GM19463 (cell line): ENCODE results near the gene OR52I1.

ENCODE experiments used
- ATAC-seq: cut with Tn5 transposase; IDR thresholded peaks from one replicate; pipeline ENCODE4 v1.9.1; 2021; ENCODE audit warnings: mild to moderate bottlenecking, moderate library complexity; ENCODE audit not compliant: unreplicated experiment

The OR52I1 gene

DNA sequence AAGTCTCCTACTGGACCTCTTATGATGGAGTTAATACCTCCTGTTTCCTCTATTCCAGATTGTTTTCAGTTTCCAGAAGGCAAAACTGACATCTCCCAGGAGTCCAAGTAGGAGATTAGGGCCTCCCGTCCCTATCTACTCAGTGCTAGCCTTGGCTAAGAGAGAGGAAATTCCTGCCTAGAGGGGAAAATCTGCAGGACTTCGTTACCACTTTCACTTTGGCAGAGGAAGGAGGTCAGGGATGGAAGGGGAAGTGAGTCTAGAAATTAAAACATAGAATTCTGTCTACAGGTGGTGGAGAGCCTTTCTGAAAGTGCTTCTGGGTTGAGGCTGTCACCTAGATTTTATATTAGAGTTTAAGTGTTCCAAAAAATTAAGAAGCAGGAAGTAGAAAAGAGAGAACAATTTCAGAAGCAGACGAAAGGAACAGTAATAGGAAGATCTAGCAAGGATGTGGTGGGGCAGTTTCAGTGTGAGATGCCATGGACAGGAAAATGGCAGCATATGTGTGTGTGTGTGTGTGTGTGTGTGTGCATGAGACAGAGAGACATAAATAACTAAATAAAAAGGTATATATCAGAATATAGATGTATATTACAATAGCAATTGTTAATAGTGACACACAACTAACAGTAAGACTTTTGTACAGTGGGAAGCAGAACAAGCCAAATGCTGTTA, 16.6 kb downstream of the OR52I1 start:
- no peak for ATAC-seq

DNA sequence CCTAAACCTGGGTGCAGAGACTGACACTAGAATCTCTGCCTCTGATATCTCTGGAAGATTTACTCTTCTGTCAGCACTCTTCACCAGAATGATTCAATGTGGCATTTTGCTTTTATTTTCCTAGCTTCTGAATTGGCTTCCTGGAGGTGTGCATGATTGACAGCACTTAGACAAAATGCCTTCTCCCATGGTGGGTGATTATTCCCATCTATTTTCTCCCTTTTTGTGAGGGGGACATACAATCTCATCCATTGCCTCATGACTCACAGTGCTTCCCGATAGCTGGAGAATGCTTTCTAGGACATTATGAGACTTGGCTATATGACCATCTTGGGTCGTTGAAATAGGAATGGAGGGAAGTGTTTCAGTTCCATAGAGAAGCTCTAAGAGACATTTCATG, 18.1 kb downstream of the OR52I1 start:
- no peak for ATAC-seq

DNA sequence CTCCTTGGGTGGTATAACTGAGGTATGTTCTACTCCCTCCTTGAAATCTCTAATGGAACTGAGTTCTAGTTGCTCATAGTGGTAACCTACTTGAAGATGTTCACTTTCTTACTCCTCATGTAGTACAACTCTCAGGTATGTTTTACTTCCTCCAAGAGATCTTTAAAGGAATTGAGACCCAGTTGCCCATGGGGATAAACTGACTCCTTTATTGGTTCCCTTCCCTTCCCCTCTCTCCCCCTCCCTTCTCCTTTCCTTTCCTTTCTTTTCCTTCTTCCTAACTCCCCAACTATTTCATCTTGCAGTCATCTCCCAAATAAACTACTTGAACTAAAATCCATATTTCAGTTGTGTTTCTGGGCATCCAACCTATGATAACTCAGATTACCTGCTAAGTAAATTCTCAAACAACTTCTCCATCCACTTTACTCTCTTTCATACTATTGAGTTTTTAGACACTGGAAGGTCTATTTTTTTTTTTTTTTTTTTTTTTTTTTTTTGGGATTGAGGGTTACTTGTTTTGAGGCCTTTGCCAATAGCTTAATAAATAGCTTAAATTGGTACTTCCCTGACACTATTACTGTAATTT, 22.1 kb downstream of the OR52I1 start:
- no peak for ATAC-seq

DNA sequence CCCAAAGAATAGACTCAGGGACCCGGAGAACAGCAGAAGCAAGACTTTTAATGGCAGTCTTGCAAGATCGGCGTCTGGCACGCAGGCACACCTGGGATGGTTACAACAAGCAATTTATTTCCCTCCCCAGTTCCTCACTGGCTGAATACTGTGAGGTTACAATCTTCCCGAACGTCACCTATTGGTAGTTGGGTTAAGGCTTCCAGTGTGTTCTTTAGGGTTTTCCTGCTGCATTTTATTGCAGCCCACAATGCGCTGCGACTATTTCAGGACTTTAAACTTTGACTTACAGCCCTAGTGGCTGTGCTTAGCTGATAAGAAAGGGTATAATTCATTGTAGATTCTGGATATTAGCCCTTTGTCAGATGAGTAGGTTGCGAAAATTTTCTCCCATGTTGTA, 25.7 kb downstream of the OR52I1 start:
- no peak for ATAC-seq

DNA sequence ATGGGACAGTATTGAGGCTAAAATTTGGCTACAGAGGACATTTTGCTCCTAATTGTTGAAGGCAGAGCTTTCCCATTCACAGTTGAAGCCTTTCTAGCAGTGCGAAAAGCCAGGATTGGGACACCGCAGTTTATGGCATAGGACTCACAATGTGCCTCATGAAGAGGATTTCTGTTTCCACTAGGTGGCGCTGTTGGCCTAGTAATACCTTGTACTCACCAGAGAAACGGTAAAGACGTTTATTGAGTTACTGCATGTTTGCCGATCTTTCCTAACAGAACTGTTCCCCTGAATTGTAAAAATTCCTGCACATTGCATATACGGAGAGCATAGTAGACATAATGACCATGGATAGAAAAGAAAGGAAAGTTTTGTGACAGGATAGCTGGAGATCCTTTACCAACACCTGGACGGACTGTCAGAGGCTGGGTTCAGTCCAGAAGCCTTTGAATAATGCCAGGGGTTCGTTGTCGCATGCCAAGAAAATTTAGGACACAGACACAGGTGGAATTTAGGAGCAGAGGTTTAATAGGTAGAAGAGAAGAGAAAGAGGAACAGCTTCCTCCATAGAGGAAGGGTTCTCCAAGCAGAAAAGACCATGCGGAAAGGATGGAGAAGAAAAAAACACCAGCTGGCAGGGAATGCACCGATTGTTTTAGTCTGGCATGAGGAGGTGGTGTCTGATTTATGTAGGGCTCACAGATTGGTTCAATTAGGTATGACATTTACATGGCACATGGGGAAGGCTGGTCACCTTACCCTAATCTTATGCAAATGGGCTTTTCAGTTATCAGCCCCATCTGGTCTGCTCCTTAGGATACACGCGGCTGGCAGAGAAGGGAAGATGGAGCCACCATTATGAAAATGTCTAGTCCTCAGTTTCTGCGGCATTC, 32.6 kb downstream of the OR52I1 start:
- ATAC-seq: no peak

DNA sequence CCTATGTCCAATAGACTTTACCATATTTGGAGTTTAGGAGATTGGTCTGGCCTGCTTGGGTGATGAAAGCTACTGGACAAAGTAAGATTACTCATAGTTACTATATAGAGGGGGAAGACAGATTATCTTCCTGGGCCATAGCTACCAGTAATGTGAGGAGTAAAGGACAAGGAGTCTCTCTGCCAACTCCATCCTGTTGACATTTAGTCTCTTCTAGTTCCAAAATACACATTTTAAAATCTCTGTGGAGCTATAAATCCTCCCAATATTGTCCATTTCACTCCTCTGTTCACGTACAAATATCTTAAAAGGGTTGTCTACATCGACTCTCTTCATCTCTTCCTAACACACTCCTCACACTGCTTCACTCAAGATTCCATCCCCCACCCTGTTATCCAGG, 42.3 kb downstream of the OR52I1 start:
- no peak for ATAC-seq

DNA sequence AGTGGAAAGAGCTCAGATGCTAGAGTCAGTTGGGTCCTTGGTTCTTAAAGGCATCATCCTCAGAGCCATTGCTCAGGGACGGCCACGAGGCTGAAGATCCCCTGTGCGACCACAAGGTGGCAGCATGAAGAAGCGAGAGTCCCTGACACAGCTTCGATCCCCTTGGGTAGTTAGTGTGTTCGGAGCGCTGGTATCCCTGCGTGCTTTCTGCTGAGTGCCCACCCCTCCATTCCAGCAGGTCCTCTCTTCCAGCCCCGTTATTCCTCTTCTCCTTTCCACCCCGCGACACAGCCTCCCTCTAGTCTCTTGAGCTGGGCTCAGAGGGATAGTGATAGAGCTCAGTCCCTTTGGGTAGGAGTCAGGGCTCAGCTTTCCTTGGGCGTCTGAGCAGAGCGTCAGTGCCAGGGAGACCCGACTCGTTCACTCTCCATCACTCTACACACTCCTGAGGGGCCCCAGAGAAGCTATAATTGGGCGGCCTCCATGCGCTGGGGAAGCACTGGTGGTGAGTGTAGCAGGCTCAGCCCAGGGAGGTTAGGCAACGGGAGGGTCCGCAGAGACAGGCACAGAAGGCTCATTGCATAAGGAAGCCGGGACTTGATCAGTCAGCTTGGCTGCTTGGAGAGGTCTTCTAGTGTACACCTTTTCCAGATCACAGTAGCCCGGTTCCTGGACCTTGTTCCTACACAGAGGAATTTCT, 43.3 kb downstream of the OR52I1 start, which contains the start of gene OR51D1:
Gene OR51D1 (plus strand): TSS at position 516 of the 700 bp plus-strand sequence. CDS start 2,314 bp downstream, outside the sequence.
- peak; percentile 97 for ATAC-seq

DNA sequence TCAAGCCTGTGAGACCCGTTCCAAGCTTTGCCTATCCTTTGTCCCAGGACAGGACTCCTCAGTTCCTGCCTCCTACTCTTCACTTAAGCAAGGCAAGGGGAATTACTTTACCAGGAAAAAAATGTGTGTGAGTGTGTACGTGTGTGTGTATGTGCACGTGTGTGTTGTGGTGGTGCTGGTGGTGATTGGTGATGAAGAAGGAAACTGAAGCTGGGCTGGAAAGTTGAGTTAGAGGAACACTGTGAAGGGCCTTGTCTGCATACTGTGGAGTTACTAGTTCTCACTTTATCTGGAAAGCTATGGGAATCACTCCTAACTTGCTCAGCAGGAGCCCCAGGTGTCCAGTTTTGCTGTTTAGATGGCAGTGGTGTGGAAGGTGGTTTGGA, 43.8 kb downstream of the OR52I1 start:
- no peak for ATAC-seq

DNA sequence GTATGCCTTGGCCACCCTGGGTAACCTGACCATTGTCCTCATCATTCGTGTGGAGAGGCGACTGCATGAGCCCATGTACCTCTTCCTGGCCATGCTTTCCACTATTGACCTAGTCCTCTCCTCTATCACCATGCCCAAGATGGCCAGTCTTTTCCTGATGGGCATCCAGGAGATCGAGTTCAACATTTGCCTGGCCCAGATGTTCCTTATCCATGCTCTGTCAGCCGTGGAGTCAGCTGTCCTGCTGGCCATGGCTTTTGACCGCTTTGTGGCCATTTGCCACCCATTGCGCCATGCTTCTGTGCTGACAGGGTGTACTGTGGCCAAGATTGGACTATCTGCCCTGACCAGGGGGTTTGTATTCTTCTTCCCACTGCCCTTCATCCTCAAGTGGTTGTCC, 46.1 kb downstream of the OR52I1 start:
- ATAC-seq: no peak

DNA sequence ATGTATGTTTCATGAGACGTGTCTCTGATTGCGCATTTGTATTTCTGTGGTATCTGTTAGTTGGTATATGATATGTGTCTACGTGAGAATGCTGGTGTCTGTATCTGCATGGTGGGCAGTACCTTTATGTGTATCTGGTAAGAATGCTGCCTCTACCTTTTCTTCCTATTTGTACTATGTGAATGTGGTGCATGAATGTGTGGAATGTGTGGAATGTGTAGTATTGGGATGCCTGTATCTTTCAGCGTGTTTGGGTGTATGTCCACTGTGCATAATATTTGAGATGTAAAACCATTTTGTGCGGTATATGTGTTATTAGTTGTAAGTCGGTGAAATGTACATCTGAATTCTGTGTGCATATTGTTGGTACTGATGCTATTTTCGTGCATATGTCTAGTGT, 47.7 kb downstream of the OR52I1 start:
- ATAC-seq: no peak

DNA sequence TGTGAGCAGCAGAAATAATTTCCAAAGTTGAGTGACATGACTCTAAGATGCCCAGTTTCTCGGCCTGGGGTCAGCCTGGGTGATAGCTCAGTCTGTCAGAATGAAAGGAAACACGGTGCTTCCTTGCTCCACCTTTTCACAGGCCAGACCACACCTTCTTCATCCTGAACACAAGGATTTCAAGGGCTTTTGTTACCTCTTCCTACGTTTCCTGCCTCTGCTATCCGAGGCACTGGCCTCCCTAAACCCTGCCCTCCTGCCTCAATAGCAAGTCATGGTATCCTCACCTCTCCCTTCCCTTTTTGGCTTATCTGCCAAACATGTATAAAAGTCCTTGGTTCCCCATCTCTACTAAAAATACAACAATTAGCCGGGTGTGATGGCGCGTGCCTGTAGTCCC, 48.2 kb downstream of the OR52I1 start:
- ATAC-seq: no peak

DNA sequence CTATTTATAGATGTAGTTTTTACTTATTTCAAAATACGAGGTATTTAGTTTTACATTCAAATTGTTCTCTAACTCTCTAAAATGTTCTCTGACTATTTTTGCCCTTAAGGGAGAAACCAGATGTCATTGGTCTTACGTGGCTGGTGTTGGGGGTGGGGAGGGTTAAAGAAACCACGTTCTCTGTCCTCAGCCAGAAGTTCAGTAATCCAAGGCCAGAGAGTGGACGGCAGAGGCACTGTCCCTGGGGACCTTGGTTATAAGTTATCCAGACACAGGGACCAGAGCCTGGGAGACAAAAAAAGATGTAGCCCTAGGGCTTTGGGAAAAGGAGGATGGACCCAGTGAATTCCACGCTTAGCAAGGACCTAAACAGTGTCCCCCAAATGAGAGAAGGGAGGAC, 49.2 kb downstream of the OR52I1 start:
- no peak for ATAC-seq

DNA sequence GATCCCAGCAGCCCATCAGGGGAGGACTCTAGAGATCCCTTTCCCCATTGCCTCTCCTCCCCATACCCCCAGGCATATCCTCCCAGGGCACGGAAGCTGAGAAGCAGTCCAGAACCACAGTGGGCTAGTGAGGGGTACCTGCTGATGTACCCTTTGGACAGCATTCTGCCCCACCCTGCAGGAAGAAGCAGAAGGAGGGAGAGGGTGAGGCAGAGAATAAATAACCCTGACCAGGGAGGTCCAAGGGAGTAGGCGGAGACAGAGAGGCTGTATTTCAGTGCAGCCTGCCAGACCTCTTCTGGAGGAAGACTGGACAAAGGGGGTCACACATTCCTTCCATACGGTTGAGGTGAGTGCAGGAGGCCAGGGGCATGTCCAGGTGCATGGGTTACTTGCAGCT, 49.8 kb downstream of the OR52I1 start, which contains the start of gene OR51E1:
Gene OR51E1 (plus strand): TSS at position 301 of the 400 bp plus-strand sequence. CDS start 8,545 bp downstream, outside the sequence.
- no peak for ATAC-seq

DNA sequence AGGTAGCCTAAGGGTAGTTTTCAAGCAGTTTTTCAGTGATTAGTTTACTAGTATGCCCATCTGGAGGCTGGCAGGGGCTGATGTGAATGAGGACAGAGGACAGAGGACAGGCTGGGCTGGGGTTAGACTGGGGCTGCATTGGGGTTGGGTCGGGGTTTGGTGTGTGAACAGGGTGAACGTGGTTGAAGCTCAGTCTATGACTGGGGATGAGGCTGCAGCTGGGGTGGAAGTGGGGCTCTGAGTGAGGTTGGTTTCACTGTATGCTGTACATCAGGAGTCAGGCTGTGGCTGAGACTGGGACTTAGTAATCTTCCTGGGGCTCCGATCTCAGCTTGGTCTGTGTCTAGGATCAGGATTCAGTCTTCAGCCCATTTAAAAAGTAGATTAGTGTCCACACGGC, 50.4 kb downstream of the OR52I1 start:
- no peak for ATAC-seq
